H1 (cell line): ENCODE data around the gene NSL1. TPM values are rescaled to one million over a fixed set of nuclear protein-coding genes. Genes with fewer than 3 reads are reported as not detected.

ENCODE experiments used
- BCL11A ChIP-seq, 2 experiments: IDR thresholded peaks; one replicate each; pipeline ENCODE4 v1.6.1; 2011; ENCODE audit warnings: low read depth in 2 of 2, low read length in 2 of 2, mild to moderate bottlenecking in 2 of 2
- CTCF ChIP-seq, 3 experiments: IDR thresholded peaks; 1 replicate in 2 of 3; 2 replicates in 1 of 3; pipeline versions ENCODE4 v1.5.1 to v1.6.1; 2011; ENCODE audit warnings: low read length in 3 of 3, mild to moderate bottlenecking in 3 of 3, inconsistent platforms in 2 of 3, low read depth in 1 of 3, moderate library complexity in 1 of 3; ENCODE audit not compliant: insufficient read depth in 1 of 3; ENCODE audit errors: control extremely low read depth in 1 of 3
- polyA plus RNA-seq, 7 experiments: library from polyadenylated mRNA; depleted of rRNA in 3 of 7; stranded (reverse) in 5 of 7; unstranded in 2 of 7; fragments of >200 nt in 5 of 7; fragments of 200-250 nt in 2 of 7; gene quantifications; 1 replicate in 5 of 7; 2 replicates in 1 of 7; 4 replicates in 1 of 7; pipeline versions ENCODE4 v1.2.1 to v1.2.3, GENCODE V29; 2011 to 2013; ENCODE audit warnings: missing spikeins in 2 of 7, mixed read lengths in 2 of 7
- total RNA-seq: library from RNA; stranded (reverse); fragmentation: NEBNext Ultra II Directional; extraction: Animal tissue kit (Norgen Biotek cat#: 25700); gene quantifications from 2 replicates; pipeline ENCODE4 v1.2.1, GENCODE V29; 2021

The NSL1 gene
- total and polyA plus RNA-seq, 2 of the 8 experiments (the other 6 are each of a cell fraction or from before 2014, with no cell fraction given): 25.4 to 51.7 TPM

- TF ChIP-seq CTCF (IDR thresholded peaks at IDR 0.05; ENCODE audit: control extremely low read depth in 1 of 3, insufficient read depth in 1 of 3, low read depth in 1 of 3, low read length in 3 of 3) (no peak), BCL11A (IDR thresholded peaks at IDR 0.05; ENCODE audit: low read depth in 2 of 2, low read length in 2 of 2) (no peak)
- TF ChIP-seq, all 59 proteins: peak for 0
These were observed 31.9 kb downstream of the NSL1 start (continued) for GRCh38 chr1:212759683-212760082.
